HG03139 (cell line): ENCODE results near the gene REPIN1.

Source experiments
- ATAC-seq: cut with Tn5 transposase; IDR thresholded peaks from one replicate; pipeline ENCODE4 v1.9.1; 2021; ENCODE audit not compliant: unreplicated experiment

REPIN1 gene

GRCh38 chr7:150368096-150368883 lies at the start of gene REPIN1:
TSS of gene REPIN1 (plus strand) at chr7:150368822. CDS start at chr7:150369712, 890 bp downstream.
- peak; percentile 45 for ATAC-seq

- ATAC-seq: no peak
Observed at GRCh38 chr7:150321788-150322113, 46.9 kb upstream of the REPIN1 start.

GRCh38 chr7:150322114-150322832 lies 46.3 kb upstream of the REPIN1 start:
- no peak for ATAC-seq

GRCh38 chr7:150322833-150323681 lies 45.6 kb upstream of the REPIN1 start, which contains the start of the genes ACTR3C and LRRC61:
TSS of gene ACTR3C (minus strand) at chr7:150323545. CDS start at chr7:150295296, 28,249 bp downstream.
TSS of gene LRRC61 (plus strand) at chr7:150323355. CDS start at chr7:150336862, 13,507 bp downstream.
- ATAC-seq: peak; percentile 58

- ATAC-seq: no peak
Observed at GRCh38 chr7:150323682-150324372, 44.8 kb upstream of the REPIN1 start.

- no peak for ATAC-seq
Observed at GRCh38 chr7:150324373-150324961, 44.2 kb upstream of the REPIN1 start.

- ATAC-seq: no peak
Observed at GRCh38 chr7:150325110-150325611, 43.5 kb upstream of the REPIN1 start.

GRCh38 chr7:150325901-150326300 lies 42.7 kb upstream of the REPIN1 start:
- ATAC-seq: no peak

- no peak for ATAC-seq
Observed at GRCh38 chr7:150326657-150327268, 41.9 kb upstream of the REPIN1 start.

- no peak for ATAC-seq
Observed at GRCh38 chr7:150327308-150327707, 41.3 kb upstream of the REPIN1 start.

- ATAC-seq: no peak
Observed at GRCh38 chr7:150329331-150330120, 39.1 kb upstream of the REPIN1 start.

- ATAC-seq: no peak
Observed at GRCh38 chr7:150330211-150330885, 38.3 kb upstream of the REPIN1 start.

GRCh38 chr7:150332852-150333635 lies 35.6 kb upstream of the REPIN1 start:
- no peak for ATAC-seq

- no peak for ATAC-seq
Observed at GRCh38 chr7:150333659-150334058, 35.0 kb upstream of the REPIN1 start.

- no peak for ATAC-seq
Observed at GRCh38 chr7:150334108-150334507, 34.5 kb upstream of the REPIN1 start.

GRCh38 chr7:150335108-150335773 lies 33.4 kb upstream of the REPIN1 start:
- no peak for ATAC-seq

- ATAC-seq: no peak
Observed at GRCh38 chr7:150335774-150336112, 32.9 kb upstream of the REPIN1 start.
